SK-N-SH treated with all-trans-retinoic acid at 6 μM for 48 hours (cell line): ENCODE results near the gene OCSTAMP.

Source experiments
- ATAC-seq: fragments of 200-7000 bp; cut with Tn5 transposase; 3 replicates; pipeline ENCODE4 v1.9.1; 2020; ENCODE audit warnings: mild to moderate bottlenecking, moderate library complexity
- ARNTL ChIP-seq: fragments of 450-650 bp; formaldehyde crosslinking; IDR thresholded peaks from 2 replicates; pipeline ENCODE4 v1.5.0; 2020; ENCODE audit warnings: low read depth, mild to moderate bottlenecking, moderate library complexity, borderline replicate concordance
- BACH2 ChIP-seq: fragments of 250-450 bp; sonication (Bioruptor Pico); IDR thresholded peaks from 2 replicates; pipeline ENCODE4 v1.9.0; 2021; ENCODE audit warnings: mild to moderate bottlenecking, borderline replicate concordance
- CREB5 ChIP-seq: fragments of 250-450 bp; sonication (Bioruptor Pico); IDR thresholded peaks from 2 replicates; pipeline ENCODE4 v1.5.1; 2020; ENCODE audit warnings: low read depth, mild to moderate bottlenecking, moderate library complexity
- CSDC2 ChIP-seq: fragments of 250-450 bp; sonication (Bioruptor Pico); IDR thresholded peaks from 2 replicates; pipeline ENCODE4 v1.5.0; 2020; ENCODE audit warnings: mild to moderate bottlenecking, moderate library complexity
- CSRNP3 ChIP-seq: fragments of 250-450 bp; sonication (Bioruptor Pico); IDR thresholded peaks from 2 replicates; pipeline ENCODE4 v1.5.1; 2021; ENCODE audit warnings: mild to moderate bottlenecking, moderate library complexity
- ESRRG ChIP-seq: fragments of 250-450 bp; sonication (Bioruptor Pico); IDR thresholded peaks from 2 replicates; pipeline ENCODE4 v1.6.1; 2021; ENCODE audit warnings: mild to moderate bottlenecking
- GLIS3 ChIP-seq: fragments of 250-450 bp; sonication (Bioruptor Pico); IDR thresholded peaks from 2 replicates; pipeline ENCODE4 v1.5.0; 2020; ENCODE audit warnings: mild to moderate bottlenecking, moderate library complexity
- ISL1 ChIP-seq: fragments of 250-450 bp; sonication (Bioruptor Pico); IDR thresholded peaks from 2 replicates; pipeline ENCODE4 v2.1.2; 2022; ENCODE audit warnings: mild to moderate bottlenecking, moderate library complexity
- OSR1 ChIP-seq: fragments of 250-450 bp; sonication (Bioruptor Pico); IDR thresholded peaks from 2 replicates; pipeline ENCODE4 v1.8.0; 2022; ENCODE audit warnings: moderate library complexity, mild to moderate bottlenecking, inconsistent platforms
- PATZ1 ChIP-seq: fragments of 250-450 bp; sonication (Bioruptor Pico); IDR thresholded peaks from 2 replicates; pipeline ENCODE4 v1.8.0; 2020; ENCODE audit warnings: mild to moderate bottlenecking, moderate library complexity, borderline replicate concordance
- POU6F1 ChIP-seq: fragments of 250-450 bp; sonication (Bioruptor Pico); IDR thresholded peaks from 2 replicates; pipeline ENCODE4 v1.8.0; 2021; ENCODE audit warnings: low read depth, mild to moderate bottlenecking, moderate library complexity, borderline replicate concordance
- PPARA ChIP-seq: fragments of 250-450 bp; sonication (Bioruptor Pico); IDR thresholded peaks from 2 replicates; pipeline ENCODE4 v1.5.0; 2020; ENCODE audit warnings: mild to moderate bottlenecking, borderline replicate concordance
- SNAI2 ChIP-seq: fragments of 250-450 bp; sonication (Bioruptor Pico); IDR thresholded peaks from 2 replicates; pipeline ENCODE4 v1.5.0; 2020; ENCODE audit warnings: mild to moderate bottlenecking, moderate library complexity
- TCF4 ChIP-seq: fragments of 250-450 bp; sonication (Bioruptor Pico); IDR thresholded peaks from 2 replicates; pipeline ENCODE4 v1.8.0; 2021; ENCODE audit warnings: mild to moderate bottlenecking, moderate library complexity, borderline replicate concordance
- TOX ChIP-seq: fragments of 250-450 bp; sonication (Bioruptor Pico); IDR thresholded peaks from 2 replicates; pipeline ENCODE4 v1.8.0; 2021; ENCODE audit warnings: mild to moderate bottlenecking, moderate library complexity, borderline replicate concordance
- TSHZ2 ChIP-seq: fragments of 250-450 bp; sonication (Bioruptor Pico); IDR thresholded peaks from 2 replicates; pipeline ENCODE4 v1.5.0; 2020; ENCODE audit warnings: mild to moderate bottlenecking, moderate library complexity
- ZC3H10 ChIP-seq: fragments of 250-450 bp; sonication (Bioruptor Pico); IDR thresholded peaks from 2 replicates; pipeline ENCODE4 v1.5.1; 2021; ENCODE audit warnings: mild to moderate bottlenecking, moderate library complexity
- ZFP3 ChIP-seq: fragments of 250-450 bp; sonication (Bioruptor Pico); IDR thresholded peaks from 2 replicates; pipeline ENCODE4 v1.5.0; 2020; ENCODE audit warnings: mild to moderate bottlenecking, moderate library complexity
- ZFP30 ChIP-seq: fragments of 450-650 bp; formaldehyde crosslinking; IDR thresholded peaks from 2 replicates; pipeline ENCODE4 v1.5.0; 2022; ENCODE audit warnings: mild to moderate bottlenecking, moderate library complexity
- ZNF565 ChIP-seq: fragments of 450-650 bp; formaldehyde crosslinking; conservative IDR thresholded peaks from 2 replicates; pipeline ENCODE4 v1.5.0; 2020; ENCODE audit warnings: low read depth, mild to moderate bottlenecking, moderate library complexity
- ZNF70 ChIP-seq: fragments of 450-650 bp; formaldehyde crosslinking; IDR thresholded peaks from 2 replicates; pipeline ENCODE4 v1.5.0; 2020; ENCODE audit warnings: mild to moderate bottlenecking, moderate library complexity
- ZNF8 ChIP-seq: fragments of 450-650 bp; formaldehyde crosslinking; IDR thresholded peaks from 2 replicates; pipeline ENCODE4 v1.5.0; 2020; ENCODE audit warnings: mild to moderate bottlenecking, moderate library complexity

OCSTAMP gene

GRCh38 chr20:46547995-46548394 is 2.5 kb downstream of the OCSTAMP start:
- ATAC-seq: no peak
- TF ChIP-seq TCF4 (CRISPR knock-in tag): no peak
- TF ChIP-seq ISL1: no peak
- no peak for TF ChIP-seq PPARA (CRISPR knock-in tag)
- TF ChIP-seq ZC3H10: no peak
- no peak for TF ChIP-seq GLIS3 (CRISPR knock-in tag)
- no peak for TF ChIP-seq ESRRG (CRISPR knock-in tag)
- no peak for TF ChIP-seq OSR1 (CRISPR knock-in tag)
- no peak for TF ChIP-seq TSHZ2 (CRISPR knock-in tag)
- TF ChIP-seq ZFP3 (CRISPR knock-in tag): no peak
- no peak for TF ChIP-seq BACH2 (CRISPR knock-in tag)
- TF ChIP-seq POU6F1 (CRISPR knock-in tag): no peak
- TF ChIP-seq CREB5: no peak
- no peak for TF ChIP-seq ZNF565 (CRISPR knock-in tag)
- TF ChIP-seq SNAI2 (CRISPR knock-in tag): no peak
- TF ChIP-seq ZNF70 (CRISPR knock-in tag): no peak
- TF ChIP-seq CSDC2 (CRISPR knock-in tag): no peak
- no peak for TF ChIP-seq ARNTL (CRISPR knock-in tag)
- TF ChIP-seq TOX (CRISPR knock-in tag): no peak
- no peak for TF ChIP-seq CSRNP3 (CRISPR knock-in tag)

- TF ChIP-seq ZFP30 (CRISPR knock-in tag) (no peak), OSR1 (CRISPR knock-in tag) (no peak), BACH2 (CRISPR knock-in tag) (no peak), ZC3H10 (no peak), TSHZ2 (CRISPR knock-in tag) (no peak)
- no peak for ATAC-seq
Measured at GRCh38 chr20:46546936-46547335, 3.5 kb downstream of the OCSTAMP start.

GRCh38 chr20:46546298-46546697 is 4.2 kb downstream of the OCSTAMP start:
- ATAC-seq: no peak
- TF ChIP-seq TSHZ2 (CRISPR knock-in tag): no peak
- TF ChIP-seq ZFP3 (CRISPR knock-in tag): no peak
- TF ChIP-seq PATZ1: no peak
- no peak for TF ChIP-seq ZNF8 (CRISPR knock-in tag)
- TF ChIP-seq, all 23 proteins: peak for 0
